ENCODE measurements around the gene TRABD.
"Not testable (repeated sequence)": the region's sequence is repeated elsewhere in the genome, so short reads cannot be mapped to it uniquely, and the experiment has no call there.

TRABD gene

DNA sequence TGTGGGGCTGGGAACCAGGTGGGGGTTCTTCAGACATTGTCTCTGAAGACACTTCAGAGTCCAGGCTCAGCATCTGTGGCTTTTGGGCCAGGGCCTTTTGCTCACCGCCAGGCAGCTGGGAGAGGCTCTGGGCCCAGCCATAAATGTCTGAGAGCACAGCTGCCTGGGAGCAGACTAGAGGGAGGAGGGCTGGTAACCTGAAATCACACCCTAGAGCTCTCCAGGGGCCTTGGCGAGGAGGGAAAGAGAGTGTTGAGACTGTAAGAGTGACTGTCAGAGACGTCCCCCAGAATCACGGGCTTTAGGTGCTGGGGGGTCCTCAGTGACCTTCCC, 4.1 kb downstream of the TRABD start:
- no peak for DNase-seq

- peak; percentile 92 for DNase-seq
These were observed 4.6 kb downstream of the TRABD start for GRCh38 chr22:50190182-50190940.

- peak; percentile 93 for DNase-seq
These were observed 5.4 kb downstream of the TRABD start for GRCh38 chr22:50190941-50191741.

DNA sequence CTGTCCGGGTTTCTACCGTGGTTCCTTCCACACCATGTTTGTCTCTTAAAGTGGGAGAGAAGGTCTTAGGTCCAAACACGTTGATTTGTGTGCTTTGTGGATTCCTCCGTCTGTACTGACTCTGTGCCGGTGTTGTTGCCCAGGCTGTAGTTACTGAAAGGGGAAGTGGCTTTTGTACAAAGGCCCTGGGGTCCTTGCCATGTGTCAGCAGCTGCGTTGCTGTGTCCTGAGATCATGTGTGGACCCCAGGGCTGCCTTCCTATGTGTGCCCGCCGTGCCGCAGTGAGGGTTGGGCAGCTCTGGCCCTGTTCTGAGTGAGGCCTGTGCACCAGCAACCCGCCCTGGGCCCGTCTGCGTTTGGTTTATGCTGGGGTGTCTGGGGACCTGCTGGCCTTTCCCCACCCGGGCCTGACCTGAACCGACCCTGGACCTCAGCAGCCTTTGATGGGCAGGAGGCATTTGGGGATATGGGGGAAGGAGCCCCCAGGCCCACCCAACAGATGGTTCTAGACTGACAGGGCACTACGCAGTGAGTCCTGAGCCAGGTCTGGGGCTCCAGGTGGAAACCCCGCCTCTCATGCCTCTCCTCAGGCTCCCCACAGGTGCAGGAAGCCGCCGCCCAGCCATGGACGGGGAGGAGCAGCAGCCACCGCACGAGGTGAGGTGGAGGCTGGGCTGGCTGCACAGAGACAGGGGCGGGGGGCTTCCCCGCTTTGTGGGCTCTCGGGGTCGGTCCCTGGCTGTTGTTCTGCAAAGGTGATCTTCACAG, 6.9 kb downstream of the TRABD start:
- peak; percentile 75 for DNase-seq

- no peak for DNase-seq
These were observed 7.9 kb downstream of the TRABD start for GRCh38 chr22:50193621-50194020.

DNA sequence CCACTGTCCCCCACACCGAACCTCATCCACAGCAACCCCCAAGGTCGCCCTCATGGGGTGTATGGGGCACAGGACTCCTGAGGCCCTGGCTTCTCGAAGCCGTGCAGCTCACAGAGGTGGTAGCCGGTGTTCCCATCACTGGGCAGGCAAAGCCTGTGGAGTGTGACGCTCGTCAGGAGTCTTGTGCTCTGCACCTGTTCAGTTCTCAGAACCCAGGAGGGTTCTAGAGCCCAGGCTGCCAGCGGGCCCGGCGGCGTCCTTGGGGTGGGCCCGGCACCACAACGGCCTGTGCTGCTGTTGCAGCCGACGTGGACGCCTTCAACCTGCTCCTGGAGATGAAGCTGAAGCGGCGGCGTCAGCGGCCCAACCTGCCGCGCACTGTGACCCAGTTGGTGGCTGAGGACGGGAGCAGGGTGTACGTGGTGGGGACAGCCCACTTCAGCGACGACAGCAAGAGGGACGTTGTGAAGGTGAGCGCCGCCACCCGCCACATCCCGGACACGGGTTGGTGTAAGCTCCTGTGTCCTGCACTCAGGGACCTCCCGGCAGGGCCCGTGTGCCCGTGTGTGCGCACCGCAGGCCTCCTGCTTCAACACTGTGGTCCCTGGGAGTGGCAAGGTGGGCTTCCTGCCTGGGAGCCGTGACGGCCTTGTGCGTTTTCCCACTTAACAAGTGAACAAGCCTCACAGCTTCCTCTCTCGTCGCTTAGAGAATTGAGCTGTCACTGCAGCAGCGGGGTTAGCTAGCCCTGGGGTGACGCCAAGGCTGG, 8.5 kb downstream of the TRABD start:
- no peak for DNase-seq

DNA sequence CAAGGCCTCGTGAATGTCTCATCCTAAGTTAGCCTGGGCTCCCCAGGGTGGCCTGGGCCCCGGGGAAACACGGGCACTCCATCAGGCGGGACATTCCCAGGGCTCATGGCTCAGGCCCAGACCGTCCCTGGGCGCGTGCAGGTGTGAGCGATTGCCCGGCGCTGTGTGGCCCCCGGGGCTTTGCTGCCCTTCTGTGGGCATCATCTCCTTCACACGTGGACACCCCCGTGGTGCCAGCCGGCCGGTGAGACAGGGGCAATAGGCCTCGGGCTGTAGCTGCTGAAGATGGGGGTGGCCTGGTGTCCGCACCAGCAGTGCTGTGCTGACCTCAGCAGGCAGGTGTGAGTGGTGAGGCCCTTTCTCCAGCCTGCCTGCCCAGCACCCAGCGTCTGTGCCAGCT, 10.5 kb downstream of the TRABD start:
- DNase-seq: no peak

GRCh38 chr22:50197000-50197800, 11.5 kb downstream of the TRABD start:
- no peak for DNase-seq

DNA sequence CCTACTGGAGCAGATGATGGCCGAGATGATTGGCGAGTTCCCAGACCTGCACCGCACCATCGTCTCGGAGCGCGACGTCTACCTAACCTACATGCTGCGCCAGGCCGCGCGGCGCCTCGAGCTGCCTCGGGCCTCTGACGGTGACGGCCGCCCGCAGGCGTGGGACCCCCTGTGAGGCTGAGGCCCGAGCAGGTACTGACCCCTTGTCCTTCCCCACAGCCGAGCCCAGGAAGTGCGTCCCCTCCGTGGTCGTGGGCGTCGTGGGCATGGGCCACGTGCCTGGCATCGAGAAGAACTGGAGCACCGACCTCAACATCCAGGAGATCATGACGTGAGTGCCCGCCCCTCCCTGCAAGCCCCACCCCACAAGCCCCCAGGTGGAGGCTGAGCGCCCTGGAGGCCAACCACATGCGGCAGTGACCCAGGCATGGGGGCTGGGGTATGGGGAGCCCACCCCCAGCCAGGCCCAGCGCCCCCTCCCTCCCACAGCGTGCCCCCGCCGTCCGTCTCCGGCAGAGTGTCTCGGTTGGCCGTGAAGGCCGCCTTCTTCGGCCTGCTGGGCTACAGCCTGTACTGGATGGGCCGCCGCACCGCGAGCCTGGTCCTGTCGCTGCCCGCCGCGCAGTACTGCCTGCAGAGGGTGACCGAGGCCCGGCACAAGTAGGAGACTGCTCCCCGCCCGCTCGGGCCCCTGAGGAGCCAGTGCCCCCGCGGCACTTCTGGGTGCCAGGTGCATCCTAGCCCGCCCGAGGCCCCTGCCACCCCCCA, 12.3 kb downstream of the TRABD start:
- no peak for DNase-seq

DNA sequence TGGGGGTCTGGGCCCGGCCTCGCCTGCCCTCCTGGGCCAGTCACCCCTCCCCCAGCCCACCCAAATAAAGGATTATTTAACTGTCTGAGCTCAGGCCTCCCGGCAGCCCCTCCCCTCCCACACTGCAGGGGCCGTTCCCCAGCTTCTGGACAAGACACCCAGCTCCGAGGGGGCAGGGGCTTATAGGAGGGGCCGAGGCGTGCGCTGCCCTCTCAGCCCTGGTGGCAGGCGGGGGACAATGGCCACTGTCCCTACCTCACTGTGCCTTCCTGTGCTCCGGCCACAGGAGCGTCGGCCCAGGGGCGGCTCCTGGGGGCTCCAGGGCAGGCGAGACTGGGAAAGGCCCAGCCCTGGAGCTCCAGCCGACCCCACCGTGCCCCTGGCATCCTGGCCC, 12.9 kb downstream of the TRABD start:
- DNase-seq: no peak

DNA sequence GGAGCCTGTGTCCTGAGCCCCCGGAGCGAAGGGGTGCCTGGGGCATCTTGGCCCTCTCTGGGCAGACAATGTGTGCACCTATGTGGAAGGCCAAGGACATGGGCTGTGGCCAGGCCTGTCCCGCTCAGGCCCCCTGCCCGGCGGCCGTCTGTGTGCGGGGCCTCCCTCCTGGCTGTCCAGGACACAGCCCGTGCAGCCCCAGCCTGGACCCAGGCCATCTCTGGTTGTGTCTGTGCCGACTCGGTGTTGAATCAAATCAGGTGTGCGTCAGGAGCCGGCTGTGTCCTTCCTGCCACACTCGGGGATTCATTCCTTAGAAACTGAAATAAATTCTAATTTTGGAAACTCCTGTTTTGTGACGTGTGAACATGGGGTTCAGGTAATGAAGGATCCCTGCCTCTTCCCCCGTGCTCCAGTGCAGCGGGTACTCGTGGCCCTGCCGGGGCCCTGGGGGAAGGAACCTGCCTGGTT, 13.6 kb downstream of the TRABD start:
- no peak for DNase-seq

- no peak for DNase-seq
These were observed 14.2 kb downstream of the TRABD start for GRCh38 chr22:50199829-50200460.

GRCh38 chr22:50200461-50201190, 14.9 kb downstream of the TRABD start, which contains the start of gene SELENOO:
Gene SELENOO, plus strand, starts transcription at chr22:50201011. Its CDS starts 26 bp downstream, at chr22:50201037.
- DNase-seq: peak; percentile 92

DNA sequence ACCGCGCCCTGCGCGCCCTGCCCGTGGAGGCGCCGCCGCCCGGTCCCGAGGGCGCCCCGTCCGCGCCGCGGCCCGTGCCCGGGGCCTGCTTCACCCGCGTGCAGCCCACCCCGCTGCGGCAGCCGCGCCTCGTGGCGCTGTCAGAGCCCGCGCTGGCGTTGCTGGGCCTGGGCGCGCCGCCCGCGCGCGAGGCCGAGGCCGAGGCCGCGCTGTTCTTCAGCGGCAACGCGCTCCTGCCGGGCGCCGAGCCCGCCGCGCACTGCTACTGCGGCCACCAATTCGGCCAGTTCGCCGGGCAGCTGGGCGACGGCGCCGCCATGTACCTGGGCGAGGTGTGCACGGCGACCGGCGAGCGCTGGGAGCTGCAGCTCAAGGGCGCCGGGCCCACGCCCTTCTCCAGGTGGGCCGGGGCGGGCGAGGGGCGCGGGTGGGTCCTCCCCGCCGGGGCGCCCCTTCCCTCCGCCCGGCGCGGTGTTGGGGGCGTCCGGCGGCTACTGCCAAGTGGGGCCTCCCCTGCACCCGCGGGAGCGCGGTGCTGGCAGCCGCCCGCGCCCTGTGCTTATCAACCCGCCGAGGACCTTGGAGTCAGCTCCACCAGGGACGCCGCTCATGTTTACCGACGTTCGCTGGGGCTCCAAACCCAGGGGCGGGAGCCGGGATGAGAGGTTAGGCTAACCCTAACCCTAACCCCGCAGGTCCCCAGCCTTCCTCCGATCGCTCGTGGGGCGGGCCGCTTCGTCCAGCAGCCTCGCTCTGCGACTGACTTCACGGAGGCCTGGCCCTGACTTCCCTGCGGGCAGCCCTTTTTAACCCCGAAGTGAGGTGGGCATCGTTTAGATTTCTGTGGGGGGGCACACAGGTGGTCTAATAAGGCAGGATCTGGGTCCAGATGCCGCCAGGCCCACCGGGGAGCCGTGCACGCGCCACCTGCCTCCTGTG, 15.7 kb downstream of the TRABD start:
- no peak for DNase-seq

- DNase-seq: no peak
These were observed 16.5 kb downstream of the TRABD start for GRCh38 chr22:50202130-50202666.

DNA sequence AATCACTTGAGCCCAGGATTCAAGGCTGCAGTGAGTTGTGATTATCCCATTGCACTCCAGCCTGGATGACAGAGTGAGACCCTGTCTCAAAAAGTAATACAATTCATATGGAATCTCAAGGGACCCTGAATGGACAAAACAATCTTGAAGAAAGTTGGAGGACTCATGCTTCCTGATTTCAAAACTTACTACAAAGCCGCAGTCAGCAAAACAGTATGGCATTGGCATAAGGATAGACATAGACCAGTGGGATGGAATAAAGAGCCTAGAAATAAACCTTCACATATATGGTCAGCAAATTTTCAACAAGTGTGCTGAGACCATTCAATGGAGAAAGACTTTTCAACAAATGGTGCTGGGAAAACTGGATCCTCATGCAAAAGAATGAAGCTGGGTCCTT, 17.6 kb downstream of the TRABD start:
- DNase-seq: no peak

- DNase-seq: no peak
These were observed 18.9 kb downstream of the TRABD start for GRCh38 chr22:50204571-50204970.

DNA sequence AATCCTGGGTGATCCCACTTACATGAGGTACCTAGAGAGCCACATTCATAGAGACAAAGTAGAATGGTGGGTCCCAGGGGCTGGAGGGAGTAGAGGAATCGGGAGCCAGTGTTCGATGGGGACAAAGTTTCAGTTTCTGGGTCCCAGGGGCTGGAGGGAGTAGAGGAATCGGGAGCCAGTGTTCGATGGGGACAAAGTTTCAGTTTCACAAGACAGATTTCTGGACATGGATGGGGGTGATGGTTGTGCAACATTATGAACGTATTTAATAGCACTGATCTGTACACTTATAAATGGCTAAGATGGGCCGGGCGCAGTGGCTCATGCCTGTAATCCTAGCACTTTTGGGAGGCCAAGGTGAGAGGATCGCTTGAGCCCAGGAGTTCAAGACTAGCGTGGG, 19.3 kb downstream of the TRABD start:
- not testable (repeated sequence) for DNase-seq

Measured in CD4-positive, alpha-beta T cell treated with Interferon gamma for 1 hour (primary cell).